Measurements from ENCODE around the gene ANKRD63. TPM values are rescaled to one million over a fixed set of nuclear protein-coding genes. Genes with fewer than 3 reads are reported as not detected.
A peak's percentile ranks its signal among the peaks of the same experiment; 100 is the strongest.

Gene ANKRD63
- total and polyA plus RNA-seq, 2 of the 13 experiments (the other 11 are each of a cell fraction or from before 2014, with no cell fraction given) = not detected

DNA sequence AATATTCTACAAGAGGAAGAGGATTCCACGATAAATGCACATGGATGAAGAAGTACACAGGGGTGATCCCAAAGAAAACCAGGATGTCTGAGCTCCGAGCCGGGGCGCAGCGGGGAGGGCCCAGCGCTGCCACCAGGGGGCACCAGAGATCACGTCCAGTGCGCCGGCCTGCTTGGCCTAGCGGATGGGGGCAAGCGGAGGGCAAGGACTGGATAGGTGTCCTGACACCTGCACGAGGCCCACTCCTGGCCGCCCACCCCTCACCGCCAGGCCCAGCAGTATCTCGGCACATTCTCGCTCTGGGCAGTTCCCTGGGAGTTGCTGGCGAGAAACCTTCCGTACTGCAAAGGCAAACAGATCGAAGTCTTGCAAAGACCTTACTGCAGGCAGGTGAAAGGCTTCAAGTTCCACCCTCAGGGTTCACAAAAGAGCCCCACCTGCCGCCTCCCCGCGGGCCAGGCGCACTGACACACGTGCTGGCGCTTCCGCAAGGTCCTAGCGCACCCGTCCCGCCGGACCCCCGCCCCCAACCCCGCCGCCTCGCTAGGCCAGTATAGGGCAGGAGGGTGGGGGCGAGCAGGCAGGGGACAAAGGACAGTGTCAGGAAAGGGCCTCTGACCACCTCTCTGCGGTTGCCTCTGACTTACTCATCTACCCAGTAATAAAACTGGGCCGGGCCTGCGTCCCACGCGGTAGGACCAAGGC lies 3.3 kb downstream of the ANKRD63 start (continued):
- TF ChIP-seq, protein P1, sequence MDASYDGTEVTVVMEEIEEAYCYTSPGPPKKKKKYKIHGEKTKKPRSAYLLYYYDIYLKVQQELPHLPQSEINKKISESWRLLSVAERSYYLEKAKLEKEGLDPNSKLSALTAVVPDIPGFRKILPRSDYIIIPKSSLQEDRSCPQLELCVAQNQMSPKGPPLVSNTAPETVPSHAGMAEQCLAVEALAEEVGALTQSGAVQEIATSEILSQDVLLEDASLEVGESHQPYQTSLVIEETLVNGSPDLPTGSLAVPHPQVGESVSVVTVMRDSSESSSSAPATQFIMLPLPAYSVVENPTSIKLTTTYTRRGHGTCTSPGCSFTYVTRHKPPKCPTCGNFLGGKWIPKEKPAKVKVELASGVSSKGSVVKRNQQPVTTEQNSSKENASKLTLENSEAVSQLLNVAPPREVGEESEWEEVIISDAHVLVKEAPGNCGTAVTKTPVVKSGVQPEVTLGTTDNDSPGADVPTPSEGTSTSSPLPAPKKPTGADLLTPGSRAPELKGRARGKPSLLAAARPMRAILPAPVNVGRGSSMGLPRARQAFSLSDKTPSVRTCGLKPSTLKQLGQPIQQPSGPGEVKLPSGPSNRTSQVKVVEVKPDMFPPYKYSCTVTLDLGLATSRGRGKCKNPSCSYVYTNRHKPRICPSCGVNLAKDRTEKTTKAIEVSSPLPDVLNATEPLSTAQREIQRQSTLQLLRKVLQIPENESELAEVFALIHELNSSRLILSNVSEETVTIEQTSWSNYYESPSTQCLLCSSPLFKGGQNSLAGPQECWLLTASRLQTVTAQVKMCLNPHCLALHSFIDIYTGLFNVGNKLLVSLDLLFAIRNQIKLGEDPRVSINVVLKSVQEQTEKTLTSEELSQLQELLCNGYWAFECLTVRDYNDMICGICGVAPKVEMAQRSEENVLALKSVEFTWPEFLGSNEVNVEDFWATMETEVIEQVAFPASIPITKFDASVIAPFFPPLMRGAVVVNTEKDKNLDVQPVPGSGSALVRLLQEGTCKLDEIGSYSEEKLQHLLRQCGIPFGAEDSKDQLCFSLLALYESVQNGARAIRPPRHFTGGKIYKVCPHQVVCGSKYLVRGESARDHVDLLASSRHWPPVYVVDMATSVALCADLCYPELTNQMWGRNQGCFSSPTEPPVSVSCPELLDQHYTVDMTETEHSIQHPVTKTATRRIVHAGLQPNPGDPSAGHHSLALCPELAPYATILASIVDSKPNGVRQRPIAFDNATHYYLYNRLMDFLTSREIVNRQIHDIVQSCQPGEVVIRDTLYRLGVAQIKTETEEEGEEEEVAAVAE (CRISPR knock-in tag; IDR thresholded peaks at IDR 0.05; ENCODE audit: borderline replicate concordance) = 0 out of 2 replicates have a peak, but pooled peaks have one; percentile 35
- TF ChIP-seq, protein P2, sequence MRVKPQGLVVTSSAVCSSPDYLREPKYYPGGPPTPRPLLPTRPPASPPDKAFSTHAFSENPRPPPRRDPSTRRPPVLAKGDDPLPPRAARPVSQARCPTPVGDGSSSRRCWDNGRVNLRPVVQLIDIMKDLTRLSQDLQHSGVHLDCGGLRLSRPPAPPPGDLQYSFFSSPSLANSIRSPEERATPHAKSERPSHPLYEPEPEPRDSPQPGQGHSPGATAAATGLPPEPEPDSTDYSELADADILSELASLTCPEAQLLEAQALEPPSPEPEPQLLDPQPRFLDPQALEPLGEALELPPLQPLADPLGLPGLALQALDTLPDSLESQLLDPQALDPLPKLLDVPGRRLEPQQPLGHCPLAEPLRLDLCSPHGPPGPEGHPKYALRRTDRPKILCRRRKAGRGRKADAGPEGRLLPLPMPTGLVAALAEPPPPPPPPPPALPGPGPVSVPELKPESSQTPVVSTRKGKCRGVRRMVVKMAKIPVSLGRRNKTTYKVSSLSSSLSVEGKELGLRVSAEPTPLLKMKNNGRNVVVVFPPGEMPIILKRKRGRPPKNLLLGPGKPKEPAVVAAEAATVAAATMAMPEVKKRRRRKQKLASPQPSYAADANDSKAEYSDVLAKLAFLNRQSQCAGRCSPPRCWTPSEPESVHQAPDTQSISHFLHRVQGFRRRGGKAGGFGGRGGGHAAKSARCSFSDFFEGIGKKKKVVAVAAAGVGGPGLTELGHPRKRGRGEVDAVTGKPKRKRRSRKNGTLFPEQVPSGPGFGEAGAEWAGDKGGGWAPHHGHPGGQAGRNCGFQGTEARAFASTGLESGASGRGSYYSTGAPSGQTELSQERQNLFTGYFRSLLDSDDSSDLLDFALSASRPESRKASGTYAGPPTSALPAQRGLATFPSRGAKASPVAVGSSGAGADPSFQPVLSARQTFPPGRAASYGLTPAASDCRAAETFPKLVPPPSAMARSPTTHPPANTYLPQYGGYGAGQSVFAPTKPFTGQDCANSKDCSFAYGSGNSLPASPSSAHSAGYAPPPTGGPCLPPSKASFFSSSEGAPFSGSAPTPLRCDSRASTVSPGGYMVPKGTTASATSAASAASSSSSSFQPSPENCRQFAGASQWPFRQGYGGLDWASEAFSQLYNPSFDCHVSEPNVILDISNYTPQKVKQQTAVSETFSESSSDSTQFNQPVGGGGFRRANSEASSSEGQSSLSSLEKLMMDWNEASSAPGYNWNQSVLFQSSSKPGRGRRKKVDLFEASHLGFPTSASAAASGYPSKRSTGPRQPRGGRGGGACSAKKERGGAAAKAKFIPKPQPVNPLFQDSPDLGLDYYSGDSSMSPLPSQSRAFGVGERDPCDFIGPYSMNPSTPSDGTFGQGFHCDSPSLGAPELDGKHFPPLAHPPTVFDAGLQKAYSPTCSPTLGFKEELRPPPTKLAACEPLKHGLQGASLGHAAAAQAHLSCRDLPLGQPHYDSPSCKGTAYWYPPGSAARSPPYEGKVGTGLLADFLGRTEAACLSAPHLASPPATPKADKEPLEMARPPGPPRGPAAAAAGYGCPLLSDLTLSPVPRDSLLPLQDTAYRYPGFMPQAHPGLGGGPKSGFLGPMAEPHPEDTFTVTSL (CRISPR knock-in tag; IDR thresholded peaks at IDR 0.05; ENCODE audit: borderline replicate concordance) = no peak
- no peak for TF ChIP-seq SP4 (CRISPR knock-in tag; IDR thresholded peaks at IDR 0.05)
- no peak for TF ChIP-seq RBFOX2 (IDR thresholded peaks at IDR 0.05; ENCODE audit: low read depth, low read length)
- TF ChIP-seq, protein P3, sequence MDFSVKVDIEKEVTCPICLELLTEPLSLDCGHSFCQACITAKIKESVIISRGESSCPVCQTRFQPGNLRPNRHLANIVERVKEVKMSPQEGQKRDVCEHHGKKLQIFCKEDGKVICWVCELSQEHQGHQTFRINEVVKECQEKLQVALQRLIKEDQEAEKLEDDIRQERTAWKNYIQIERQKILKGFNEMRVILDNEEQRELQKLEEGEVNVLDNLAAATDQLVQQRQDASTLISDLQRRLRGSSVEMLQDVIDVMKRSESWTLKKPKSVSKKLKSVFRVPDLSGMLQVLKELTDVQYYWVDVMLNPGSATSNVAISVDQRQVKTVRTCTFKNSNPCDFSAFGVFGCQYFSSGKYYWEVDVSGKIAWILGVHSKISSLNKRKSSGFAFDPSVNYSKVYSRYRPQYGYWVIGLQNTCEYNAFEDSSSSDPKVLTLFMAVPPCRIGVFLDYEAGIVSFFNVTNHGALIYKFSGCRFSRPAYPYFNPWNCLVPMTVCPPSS (IDR thresholded peaks at IDR 0.05) = no peak
- no peak; the same call in 1 of the 2 replicates for TF ChIP-seq NFKB2 (CRISPR knock-in tag; IDR thresholded peaks at IDR 0.05; ENCODE audit: borderline replicate concordance)
- no peak for TF ChIP-seq ARHGAP35 (CRISPR knock-in tag; IDR thresholded peaks at IDR 0.05; ENCODE audit: borderline replicate concordance)
- no peak for TF ChIP-seq ZNF839 (CRISPR knock-in tag; IDR thresholded peaks at IDR 0.05; ENCODE audit: borderline replicate concordance)
- TF ChIP-seq ONECUT2 (CRISPR knock-in tag; IDR thresholded peaks at IDR 0.05) = no peak
- TF ChIP-seq PHF5A (CRISPR knock-in tag; IDR thresholded peaks at IDR 0.05; ENCODE audit: low read depth, unreplicated experiment) = no peak
- no peak for TF ChIP-seq ZNF225 (CRISPR knock-in tag; IDR thresholded peaks at IDR 0.05)
- peak; percentile 87 for TF ChIP-seq ZFX (CRISPR knock-in tag; IDR thresholded peaks at IDR 0.05; ENCODE audit: low read depth)
- TF ChIP-seq ZMAT3 (CRISPR knock-in tag; conservative IDR thresholded peaks at IDR 0.05) = no peak
- TF ChIP-seq ETV6 (CRISPR knock-in tag; conservative IDR thresholded peaks at IDR 0.05) = no peak
